ENCODE results near the gene RETREG3.

DNA sequence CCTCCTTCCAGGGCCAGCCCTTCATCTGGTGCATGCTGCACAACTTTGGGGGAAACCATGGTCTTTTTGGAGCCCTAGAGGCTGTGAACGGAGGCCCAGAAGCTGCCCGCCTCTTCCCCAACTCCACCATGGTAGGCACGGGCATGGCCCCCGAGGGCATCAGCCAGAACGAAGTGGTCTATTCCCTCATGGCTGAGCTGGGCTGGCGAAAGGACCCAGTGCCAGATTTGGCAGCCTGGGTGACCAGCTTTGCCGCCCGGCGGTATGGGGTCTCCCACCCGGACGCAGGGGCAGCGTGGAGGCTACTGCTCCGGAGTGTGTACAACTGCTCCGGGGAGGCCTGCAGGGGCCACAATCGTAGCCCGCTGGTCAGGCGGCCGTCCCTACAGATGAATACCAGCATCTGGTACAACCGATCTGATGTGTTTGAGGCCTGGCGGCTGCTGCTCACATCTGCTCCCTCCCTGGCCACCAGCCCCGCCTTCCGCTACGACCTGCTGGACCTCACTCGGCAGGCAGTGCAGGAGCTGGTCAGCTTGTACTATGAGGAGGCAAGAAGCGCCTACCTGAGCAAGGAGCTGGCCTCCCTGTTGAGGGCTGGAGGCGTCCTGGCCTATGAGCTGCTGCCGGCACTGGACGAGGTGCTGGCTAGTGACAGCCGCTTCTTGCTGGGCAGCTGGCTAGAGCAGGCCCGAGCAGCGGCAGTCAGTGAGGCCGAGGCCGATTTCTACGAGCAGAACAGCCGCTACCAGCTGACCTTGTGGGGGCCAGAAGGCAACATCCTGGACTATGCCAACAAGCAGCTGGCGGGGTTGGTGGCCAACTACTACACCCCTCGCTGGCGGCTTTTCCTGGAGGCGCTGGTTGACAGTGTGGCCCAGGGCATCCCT is 65.7 kb downstream of the RETREG3 start:
- TF ChIP-seq, protein P1, sequence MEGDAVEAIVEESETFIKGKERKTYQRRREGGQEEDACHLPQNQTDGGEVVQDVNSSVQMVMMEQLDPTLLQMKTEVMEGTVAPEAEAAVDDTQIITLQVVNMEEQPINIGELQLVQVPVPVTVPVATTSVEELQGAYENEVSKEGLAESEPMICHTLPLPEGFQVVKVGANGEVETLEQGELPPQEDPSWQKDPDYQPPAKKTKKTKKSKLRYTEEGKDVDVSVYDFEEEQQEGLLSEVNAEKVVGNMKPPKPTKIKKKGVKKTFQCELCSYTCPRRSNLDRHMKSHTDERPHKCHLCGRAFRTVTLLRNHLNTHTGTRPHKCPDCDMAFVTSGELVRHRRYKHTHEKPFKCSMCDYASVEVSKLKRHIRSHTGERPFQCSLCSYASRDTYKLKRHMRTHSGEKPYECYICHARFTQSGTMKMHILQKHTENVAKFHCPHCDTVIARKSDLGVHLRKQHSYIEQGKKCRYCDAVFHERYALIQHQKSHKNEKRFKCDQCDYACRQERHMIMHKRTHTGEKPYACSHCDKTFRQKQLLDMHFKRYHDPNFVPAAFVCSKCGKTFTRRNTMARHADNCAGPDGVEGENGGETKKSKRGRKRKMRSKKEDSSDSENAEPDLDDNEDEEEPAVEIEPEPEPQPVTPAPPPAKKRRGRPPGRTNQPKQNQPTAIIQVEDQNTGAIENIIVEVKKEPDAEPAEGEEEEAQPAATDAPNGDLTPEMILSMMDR (IDR thresholded peaks at IDR 0.05 in 8 of 11, conservative IDR thresholded peaks at IDR 0.05 in 3 of 11) = no peak
- no peak for TF ChIP-seq POLR2A (IDR thresholded peaks at IDR 0.05)
